ENCODE measurements around the gene BCL2L2.

DNA sequence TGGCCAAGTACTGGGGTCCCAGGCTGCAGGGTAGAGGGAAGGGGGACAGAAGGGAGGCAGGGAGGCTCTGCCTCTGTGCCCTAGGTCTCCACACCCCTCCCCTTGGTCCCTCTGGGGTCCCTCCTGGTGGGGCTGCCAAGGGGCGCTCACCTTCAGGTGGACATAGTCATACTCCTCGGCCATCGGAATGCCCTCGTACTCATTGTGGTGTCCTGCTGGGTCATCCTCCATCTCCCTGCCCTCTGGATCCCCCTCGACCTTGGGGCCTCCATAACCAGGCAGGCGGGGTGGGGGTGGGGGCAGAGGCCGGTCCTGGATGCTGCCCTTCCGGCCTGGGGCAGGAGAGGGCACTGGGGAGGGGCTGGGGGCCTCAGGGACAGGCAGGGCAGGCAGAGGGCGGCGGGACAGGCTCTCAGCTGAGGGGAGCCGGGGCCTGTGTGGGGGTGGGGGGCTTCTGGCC, 52.6 kb downstream of the BCL2L2 start:
- no peak for TF ChIP-seq CTCF (IDR thresholded peaks at IDR 0.05)
- no peak for TF ChIP-seq EZH2 (IDR thresholded peaks at IDR 0.05; ENCODE audit: borderline replicate concordance, insufficient read depth, low read depth, low read length, poor library complexity, severe bottlenecking)

Measured in B cell (primary cell).